GM20000 (cell line): Measurements from ENCODE around the gene GARNL3.

ENCODE experiments used
- DNase-seq: peaks from one replicate; pipeline ENCODE4 v3.0.0; 2012; ENCODE audit warnings: low spot score
- TF ChIP-seq, protein P1 (sequence below): IDR thresholded peaks from 2 replicates; pipeline ENCODE4 v1.5.1; 2012; ENCODE audit warnings: mild to moderate bottlenecking, control low read depth; ENCODE audit errors: extremely low read depth, missing control alignments

GARNL3 gene

DNA sequence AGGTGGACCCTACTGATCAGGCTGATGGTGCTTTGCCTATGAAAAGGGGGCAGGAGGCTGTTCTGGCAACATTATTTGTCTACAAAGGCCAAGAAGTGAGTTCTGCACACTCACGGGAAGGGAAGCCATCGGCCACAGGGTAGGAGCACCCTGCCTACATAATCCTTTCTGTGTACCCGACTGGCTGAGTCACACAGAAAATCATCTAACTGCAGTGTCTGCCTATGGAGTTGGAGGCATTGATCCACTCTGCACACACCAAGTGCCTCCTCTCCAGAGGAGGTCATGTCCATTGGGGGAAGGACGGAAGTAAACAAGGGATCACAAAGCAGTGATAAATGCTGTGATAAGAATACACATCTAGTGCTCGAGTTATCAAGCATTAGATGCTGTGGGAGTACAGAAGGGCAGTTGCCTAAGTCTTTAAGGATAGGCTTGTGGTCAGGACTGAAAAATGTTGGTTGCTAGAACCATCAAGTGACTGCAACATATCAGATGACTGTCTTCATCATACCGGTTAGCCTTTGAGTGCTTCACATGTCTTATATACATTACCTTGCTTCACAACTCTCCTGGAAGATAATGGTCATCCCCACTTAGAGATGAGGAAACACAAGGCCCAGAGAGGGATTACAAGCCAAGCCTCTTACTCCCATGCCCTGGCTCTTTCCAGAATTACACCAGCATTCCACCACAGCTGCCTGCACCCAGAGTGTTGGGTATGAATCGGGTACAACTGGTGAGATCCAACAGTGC is 131.1 kb downstream of the GARNL3 start:
- TF ChIP-seq, protein P1, sequence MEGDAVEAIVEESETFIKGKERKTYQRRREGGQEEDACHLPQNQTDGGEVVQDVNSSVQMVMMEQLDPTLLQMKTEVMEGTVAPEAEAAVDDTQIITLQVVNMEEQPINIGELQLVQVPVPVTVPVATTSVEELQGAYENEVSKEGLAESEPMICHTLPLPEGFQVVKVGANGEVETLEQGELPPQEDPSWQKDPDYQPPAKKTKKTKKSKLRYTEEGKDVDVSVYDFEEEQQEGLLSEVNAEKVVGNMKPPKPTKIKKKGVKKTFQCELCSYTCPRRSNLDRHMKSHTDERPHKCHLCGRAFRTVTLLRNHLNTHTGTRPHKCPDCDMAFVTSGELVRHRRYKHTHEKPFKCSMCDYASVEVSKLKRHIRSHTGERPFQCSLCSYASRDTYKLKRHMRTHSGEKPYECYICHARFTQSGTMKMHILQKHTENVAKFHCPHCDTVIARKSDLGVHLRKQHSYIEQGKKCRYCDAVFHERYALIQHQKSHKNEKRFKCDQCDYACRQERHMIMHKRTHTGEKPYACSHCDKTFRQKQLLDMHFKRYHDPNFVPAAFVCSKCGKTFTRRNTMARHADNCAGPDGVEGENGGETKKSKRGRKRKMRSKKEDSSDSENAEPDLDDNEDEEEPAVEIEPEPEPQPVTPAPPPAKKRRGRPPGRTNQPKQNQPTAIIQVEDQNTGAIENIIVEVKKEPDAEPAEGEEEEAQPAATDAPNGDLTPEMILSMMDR, result no peak
- DNase-seq, result no peak

DNA sequence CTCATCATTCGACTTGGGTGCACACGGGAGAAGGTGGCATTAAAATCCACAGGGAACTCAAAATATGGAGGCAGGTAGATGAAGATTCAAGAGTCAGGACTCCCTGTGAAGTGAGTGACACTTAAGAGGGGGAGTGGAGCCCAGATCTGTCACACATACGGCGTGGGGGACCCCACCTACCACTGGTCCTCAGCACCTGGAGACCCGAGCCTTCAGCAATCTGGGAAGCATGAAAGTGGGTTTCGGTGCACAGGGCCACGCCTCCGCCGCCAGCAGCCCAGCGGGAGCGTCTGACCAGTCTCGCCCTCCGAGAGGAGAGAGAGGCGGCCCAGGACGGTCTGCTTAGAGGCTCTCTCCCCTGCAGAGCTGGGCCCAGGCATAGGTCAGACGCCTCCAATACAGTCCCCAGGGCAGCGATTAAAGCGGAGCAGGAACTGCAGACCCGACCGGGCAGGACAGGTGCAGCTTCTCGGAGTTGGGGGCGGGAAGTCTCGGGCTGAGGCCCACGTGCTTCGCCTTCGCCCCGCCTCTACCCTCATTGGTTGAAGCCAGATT is 131.8 kb downstream of the GARNL3 start:
- TF ChIP-seq, protein P1, result no peak

DNA sequence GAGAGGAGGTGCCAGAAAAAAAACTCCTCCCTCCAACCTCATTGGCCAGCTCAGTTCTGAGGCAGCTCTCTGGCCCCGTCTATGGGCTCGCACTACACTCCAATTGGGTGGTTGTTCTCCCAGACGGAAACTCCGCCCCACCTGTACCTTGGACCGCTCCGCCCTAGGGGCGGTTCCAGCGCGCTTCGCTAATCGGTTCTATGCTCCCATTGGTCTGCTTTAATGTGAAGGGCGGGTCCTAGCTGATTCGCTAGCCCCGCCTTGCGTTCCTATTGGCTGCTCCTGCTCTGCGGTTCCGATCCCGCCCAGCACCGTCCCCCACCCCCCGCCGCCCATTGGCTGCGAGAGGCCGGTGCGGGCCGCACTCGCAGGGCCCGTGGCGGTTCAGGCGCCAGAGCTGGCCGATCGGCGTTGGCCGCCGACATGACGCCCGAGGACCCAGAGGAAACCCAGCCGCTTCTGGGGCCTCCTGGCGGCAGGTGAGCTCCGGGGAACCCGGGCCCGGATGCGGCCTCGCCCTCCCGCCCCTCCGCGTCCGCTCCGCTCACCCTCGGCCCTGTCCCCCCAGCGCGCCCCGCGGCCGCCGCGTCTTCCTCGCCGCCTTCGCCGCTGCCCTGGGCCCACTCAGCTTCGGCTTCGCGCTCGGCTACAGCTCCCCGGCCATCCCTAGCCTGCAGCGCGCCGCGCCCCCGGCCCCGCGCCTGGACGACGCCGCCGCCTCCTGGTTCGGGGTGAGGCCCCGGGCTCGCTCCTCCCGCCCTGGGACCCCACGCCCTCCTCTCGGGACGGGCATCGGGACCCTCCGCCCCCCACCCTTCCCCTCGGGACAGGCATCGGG is 132.5 kb downstream of the GARNL3 start, which contains the start of gene SLC2A8:
SLC2A8 (plus strand) TSS at position 362 of the 838 bp plus-strand sequence; CDS start at position 424, 62 bp downstream.
- TF ChIP-seq, protein P1, result no peak
- DNase-seq, result peak; percentile 98

More for the DNA sequence above, 131.8 kb downstream of the GARNL3 start:
- no peak for DNase-seq

DNA sequence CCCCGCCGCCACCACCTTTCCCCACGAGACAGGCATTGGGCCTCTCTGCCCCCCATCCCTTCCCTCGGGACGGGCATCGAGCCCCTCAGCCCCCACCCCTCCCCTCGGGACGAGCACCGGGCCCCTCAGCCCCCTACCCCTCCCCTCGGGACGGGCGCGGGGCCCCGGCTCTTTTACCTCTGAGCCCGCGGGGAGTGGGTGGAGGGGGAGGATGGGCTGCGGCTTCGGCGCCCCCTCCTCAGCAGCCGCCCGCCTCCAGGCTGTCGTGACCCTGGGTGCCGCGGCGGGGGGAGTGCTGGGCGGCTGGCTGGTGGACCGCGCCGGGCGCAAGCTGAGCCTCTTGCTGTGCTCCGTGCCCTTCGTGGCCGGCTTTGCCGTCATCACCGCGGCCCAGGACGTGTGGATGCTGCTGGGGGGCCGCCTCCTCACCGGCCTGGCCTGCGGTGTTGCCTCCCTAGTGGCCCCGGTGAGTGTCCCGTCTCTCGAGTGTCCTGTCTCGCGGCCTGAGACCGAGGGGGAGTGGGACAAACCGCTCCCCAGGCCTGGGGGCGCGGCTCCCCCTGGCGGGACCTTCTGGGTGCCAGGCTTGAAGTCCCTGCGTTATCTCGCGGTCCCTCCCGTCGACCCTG is 133.2 kb downstream of the GARNL3 start:
- TF ChIP-seq, protein P1, result peak; percentile 25
- peak; percentile 66 for DNase-seq

DNA sequence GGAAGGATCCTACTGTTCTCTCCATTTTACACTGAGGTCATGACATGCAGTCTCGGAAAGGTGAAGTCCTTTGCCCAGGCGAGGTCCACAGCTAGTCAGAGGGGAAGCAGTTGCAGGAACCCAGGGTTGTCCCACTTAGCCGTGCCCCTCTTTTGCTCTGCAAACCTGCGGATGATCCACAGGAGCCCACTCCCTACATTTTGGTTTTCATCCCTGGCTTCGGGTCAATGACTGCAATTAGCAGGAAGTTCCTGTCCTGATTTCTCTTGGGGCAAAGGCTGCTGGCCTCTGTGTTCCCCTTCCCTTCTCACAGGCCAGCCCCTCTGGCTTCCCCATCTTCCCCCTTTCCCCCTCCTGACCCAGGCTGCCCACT is 133.7 kb downstream of the GARNL3 start:
- DNase-seq, result no peak
- TF ChIP-seq, protein P1, result no peak

DNA sequence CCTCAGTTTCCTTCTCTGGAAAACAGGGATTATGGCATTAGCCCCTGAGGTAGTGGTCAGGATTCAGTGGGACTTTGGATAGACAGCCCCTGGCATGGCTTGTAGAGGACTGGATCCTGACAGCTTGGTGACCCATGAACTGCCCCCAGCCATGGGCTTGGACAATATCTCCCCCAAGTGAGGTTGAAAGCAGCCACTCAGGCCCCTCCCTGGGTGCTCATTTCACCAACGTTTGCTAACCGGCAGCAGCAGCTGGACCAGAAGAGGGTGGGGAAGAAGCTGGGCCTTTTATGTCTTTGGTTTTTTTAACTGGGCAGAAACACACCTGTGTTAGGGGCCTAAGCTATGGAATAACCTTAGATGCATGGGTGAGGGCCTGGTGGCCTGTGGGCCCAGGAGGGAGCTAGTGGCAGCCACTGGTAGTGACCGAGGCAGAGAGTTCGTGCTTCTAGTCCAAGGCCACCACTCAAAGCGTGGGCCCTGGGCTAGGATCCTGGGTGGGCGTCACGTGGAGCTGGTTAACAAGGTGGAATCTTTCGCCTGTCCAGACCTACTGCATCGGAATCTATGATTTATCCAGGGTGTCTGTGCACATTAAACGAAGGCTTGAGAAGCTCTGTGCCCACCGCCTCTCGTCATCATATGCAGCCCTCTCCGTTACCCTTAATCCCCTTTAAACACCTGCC is 134.3 kb downstream of the GARNL3 start:
- TF ChIP-seq, protein P1, result no peak
- DNase-seq, result no peak
